ENCODE results near the gene MUC5AC.
"Not testable (repeated sequence)": the region's sequence is repeated elsewhere in the genome, so short reads cannot be mapped to it uniquely, and the experiment has no call there.

Gene MUC5AC

DNA sequence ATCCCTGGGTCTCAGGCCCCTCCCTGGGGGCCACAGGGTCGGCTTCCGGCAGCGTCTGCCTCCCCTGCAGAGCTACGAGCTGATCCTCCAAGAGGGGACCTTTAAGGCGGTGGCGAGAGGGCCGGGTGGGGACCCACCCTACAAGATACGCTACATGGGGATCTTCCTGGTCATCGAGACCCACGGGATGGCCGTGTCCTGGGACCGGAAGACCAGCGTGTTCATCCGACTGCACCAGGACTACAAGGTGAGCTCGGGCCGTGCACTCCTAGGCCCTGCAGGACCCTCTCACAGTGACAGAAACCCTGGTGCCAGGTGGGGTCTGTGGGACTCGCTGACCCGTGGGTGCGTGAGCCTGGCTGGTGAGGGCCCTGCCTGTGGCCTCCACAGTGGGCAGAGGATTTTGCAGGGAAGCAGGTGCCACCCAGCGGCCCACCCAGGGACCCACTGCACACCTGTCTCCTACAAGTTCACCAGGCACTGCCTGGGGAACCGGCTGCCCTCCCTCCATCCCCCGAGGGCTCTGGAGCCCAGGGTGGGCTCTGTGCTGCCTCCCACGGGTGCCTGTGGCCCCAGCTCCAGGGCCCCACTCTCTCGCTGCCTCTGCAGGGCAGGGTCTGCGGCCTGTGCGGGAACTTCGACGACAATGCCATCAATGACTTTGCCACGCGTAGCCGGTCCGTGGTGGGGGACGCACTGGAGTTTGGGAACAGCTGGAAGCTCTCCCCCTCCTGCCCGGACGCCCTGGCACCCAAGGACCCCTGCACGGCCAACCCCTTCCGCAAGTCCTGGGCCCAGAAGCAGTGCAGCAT lies 78.8 kb downstream of the MUC5AC start:
- no peak for DNase-seq (ENCODE audit: low read depth)

DNA sequence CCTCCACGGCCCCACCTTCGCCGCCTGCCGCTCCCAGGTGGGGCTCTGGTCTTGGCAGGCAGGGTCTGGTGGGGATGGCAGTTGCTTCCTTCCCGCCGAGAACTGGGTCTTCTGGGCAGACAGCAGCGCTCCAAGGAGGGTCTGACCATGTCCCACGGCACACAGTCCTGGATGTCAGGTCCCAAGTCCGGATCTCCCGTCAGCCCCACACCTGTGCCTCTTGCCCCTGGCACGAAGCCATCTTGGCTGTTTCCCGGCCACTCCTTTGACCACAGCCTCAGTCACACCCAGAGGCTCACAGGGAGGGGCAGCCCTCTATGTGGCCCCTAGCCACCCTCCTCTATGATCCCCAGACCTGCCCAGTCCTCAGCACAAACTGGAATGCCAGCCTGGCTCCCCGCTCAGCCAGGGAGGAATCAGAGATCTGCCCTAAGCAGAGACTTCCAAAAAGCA lies 79.4 kb downstream of the MUC5AC start:
- DNase-seq (ENCODE audit: low read depth): no peak

- no peak for DNase-seq (ENCODE audit: low read depth)
Observed at GRCh38 chr11:1237851-1238250, 80.1 kb downstream of the MUC5AC start.

- no peak for DNase-seq (ENCODE audit: low read depth)
Observed at GRCh38 chr11:1238767-1239595, 81.2 kb downstream of the MUC5AC start.

DNA sequence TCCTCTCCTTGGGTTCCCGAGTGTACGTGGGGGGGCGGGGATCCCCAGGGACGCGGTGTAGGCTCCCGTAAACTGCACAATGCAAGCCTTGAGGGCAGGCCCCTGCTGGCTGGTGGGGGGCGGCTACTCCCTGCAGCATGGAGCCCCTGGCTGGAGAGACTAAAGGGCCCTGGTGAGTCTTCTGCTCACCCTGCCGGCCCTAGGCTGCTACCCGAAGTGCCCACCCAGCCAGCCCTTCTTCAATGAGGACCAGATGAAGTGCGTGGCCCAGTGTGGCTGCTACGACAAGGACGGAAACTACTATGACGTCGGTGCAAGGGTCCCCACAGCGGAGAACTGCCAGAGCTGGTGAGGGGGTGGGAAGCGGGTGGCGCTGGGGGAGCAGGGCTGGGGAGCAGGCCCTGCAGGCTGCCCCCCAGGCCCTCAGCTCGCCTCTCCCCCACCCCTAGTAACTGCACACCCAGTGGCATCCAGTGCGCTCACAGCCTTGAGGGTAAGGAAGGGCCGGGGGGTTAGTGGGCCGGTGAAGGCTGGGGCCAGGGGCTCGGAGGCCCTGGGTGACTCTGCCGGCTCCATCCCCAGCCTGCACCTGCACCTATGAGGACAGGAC lies 81.9 kb downstream of the MUC5AC start:
- DNase-seq (ENCODE audit: low read depth): no peak

DNA sequence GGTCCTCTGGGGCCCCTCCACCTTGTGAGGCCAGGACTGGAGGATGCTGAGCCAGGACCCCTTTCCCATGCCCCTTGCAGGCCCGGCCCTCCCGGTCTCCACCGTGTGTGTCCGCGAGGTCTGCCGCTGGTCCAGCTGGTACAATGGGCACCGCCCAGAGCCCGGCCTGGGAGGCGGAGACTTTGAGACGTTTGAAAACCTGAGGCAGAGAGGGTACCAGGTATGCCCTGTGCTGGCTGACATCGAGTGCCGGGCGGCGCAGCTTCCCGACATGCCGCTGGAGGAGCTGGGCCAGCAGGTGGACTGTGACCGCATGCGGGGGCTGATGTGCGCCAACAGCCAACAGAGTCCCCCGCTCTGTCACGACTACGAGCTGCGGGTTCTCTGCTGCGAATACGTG lies 83.0 kb downstream of the MUC5AC start:
- DNase-seq (ENCODE audit: low read depth): no peak

DNA sequence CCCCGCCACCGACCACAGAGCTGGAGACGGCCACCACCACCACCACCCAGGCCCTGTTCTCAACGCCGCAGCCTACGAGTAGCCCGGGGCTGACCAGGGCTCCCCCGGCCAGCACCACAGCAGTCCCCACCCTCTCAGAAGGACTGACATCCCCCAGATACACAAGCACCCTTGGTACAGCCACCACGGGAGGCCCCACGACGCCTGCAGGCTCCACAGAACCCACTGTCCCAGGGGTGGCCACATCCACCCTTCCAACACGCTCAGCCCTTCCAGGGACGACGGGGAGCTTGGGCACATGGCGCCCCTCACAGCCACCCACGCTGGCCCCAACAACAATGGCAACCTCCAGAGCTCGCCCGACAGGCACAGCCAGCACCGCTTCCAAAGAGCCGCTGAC lies 84.0 kb downstream of the MUC5AC start:
- no peak for DNase-seq (ENCODE audit: low read depth)

- DNase-seq (ENCODE audit: low read depth): no peak
Observed at GRCh38 chr11:1242289-1242688, 84.5 kb downstream of the MUC5AC start.

DNA sequence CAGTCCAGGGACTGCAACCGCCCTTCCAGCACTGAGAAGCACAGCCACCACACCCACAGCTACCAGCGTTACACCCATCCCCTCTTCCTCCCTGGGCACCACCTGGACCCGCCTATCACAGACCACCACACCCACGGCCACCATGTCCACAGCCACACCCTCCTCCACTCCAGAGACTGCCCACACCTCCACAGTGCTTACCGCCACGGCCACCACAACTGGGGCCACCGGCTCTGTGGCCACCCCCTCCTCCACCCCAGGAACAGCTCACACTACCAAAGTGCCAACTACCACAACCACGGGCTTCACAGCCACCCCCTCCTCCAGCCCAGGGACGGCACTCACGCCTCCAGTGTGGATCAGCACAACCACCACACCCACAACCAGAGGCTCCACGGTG lies 85.0 kb downstream of the MUC5AC start:
- not testable (repeated sequence) for DNase-seq (ENCODE audit: low read depth)

- DNase-seq (ENCODE audit: low read depth): not testable (repeated sequence)
Observed at GRCh38 chr11:1243521-1243920, 85.8 kb downstream of the MUC5AC start.

- DNase-seq (ENCODE audit: low read depth): not testable (repeated sequence)
Observed at GRCh38 chr11:1244557-1244956, 86.8 kb downstream of the MUC5AC start.

- DNase-seq (ENCODE audit: low read depth): not testable (repeated sequence)
Observed at GRCh38 chr11:1245717-1246116, 88.0 kb downstream of the MUC5AC start.

DNA sequence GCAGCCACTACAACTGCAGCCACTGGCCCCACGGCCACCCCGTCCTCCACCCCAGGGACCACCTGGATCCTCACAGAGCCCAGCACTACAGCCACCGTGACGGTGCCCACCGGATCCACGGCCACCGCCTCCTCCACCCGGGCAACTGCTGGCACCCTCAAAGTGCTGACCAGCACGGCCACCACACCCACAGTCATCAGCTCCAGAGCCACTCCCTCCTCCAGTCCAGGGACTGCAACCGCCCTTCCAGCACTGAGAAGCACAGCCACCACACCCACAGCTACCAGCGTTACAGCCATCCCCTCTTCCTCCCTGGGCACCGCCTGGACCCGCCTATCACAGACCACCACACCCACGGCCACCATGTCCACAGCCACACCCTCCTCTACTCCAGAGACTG lies 88.5 kb downstream of the MUC5AC start:
- not testable (repeated sequence) for DNase-seq (ENCODE audit: low read depth)

DNA sequence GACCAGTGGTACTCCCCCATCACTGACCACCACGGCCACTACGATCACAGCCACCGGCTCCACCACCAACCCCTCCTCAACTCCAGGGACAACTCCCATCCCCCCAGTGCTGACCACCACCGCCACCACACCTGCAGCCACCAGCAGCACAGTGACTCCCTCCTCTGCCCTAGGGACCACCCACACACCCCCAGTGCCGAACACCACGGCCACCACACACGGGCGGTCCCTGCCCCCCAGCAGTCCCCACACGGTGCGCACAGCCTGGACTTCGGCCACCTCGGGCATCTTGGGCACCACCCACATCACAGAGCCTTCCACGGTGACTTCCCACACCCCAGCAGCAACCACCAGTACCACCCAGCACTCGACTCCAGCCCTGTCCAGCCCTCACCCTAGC lies 89.3 kb downstream of the MUC5AC start:
- DNase-seq (ENCODE audit: low read depth): not testable (repeated sequence)

DNA sequence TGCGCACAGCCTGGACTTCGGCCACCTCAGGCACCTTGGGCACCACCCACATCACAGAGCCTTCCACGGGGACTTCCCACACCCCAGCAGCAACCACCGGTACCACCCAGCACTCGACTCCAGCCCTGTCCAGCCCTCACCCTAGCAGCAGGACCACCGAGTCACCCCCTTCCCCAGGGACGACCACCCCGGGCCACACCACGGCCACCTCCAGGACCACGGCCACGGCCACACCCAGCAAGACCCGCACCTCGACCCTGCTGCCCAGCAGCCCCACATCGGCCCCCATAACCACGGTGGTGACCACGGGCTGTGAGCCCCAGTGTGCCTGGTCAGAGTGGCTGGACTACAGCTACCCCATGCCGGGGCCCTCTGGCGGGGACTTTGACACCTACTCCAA lies 91.2 kb downstream of the MUC5AC start:
- DNase-seq (ENCODE audit: low read depth): not testable (repeated sequence)

GRCh38 chr11:1250411-1250810 lies 92.7 kb downstream of the MUC5AC start:
- not testable (repeated sequence) for DNase-seq (ENCODE audit: low read depth)
